ENCODE measurements around the gene CEP104. TPM values are rescaled to one million over a fixed set of nuclear protein-coding genes. Genes with fewer than 3 reads are reported as not detected.

CEP104 gene
- total RNA-seq, 4 donors from 2014 or later: 18.7 to 24.4 (median 19.8) TPM

GRCh38 chr1:3799976-3800685 lies 56.9 kb downstream of the CEP104 start:
- H3K36me3 ChIP-seq: no peaks in the 10 kb centered on the region
- H3K4me1 ChIP-seq: peaks cover 10 to 21% (median 11%) of the 10 kb centered on the region in 3 donors
- no peak for DNase-seq
- peaks cover 0 to 39% (median 0%) of the 10 kb centered on the region in 4 donors for H3K27me3 ChIP-seq
- TF ChIP-seq POLR2A (IDR thresholded peaks at IDR 0.05) (no peak), CTCF (IDR thresholded peaks at IDR 0.05) (no peak)
- no peak overlapping the region for H3K27ac ChIP-seq
- WGBS, 2 donors: 74 to 90% methylated on average over 3 to 6 of the region's 11 CpGs
- H3K4me3 ChIP-seq: no peak overlapping the region
- no peaks in the 10 kb centered on the region for H3K9me3 ChIP-seq
- intact Hi-C loops (cut with DNase I): no loop called here

- Histone ChIP-seq H3K9me3 (no peaks in the 10 kb centered on the region), H3K27me3 (peaks cover 0 to 14% (median 0%) of the 10 kb centered on the region in 4 donors), H3K4me3 (peak within 1 kb of the TSS; percentile 77 to 95 (median 92)), H3K36me3 (peaks cover 0 to 12% (median 0%) of the 10 kb centered on the region in 3 donors), H3K4me1 (peaks cover 27 to 50% (median 37%) of the 10 kb centered on the region in 3 donors), H3K27ac (peak within 1 kb of the TSS; percentile 76 to 81 (median 79))
- intact Hi-C loops (cut with DNase I): no loop called here
- TF ChIP-seq POLR2A (IDR thresholded peaks at IDR 0.05) (peak in 3 of 4 donors; percentile 30 to 72 (median 68)), CTCF (IDR thresholded peaks at IDR 0.05) (peak in 3 of 6 experiments; percentile 21 to 54 (median 36))
- DNase-seq: peak; percentile 67
- 6 to 7% methylated on average over 13 to 19 of the region's 60 CpGs for WGBS, 2 donors
Measured at GRCh38 chr1:3796215-3797061, 60.6 kb downstream of the CEP104 start, which contains the start of gene LRRC47. LRRC47 (minus strand) TSS chr1:3796498; CDS start chr1:3796476, 22 bp downstream.

- H3K4me1 ChIP-seq: peaks cover 27 to 53% (median 40%) of the 10 kb centered on the region in 3 donors
- peaks cover 0 to 10% (median 0%) of the 10 kb centered on the region in 4 donors for H3K27me3 ChIP-seq
- DNase-seq: no peak
- no peaks in the 10 kb centered on the region for H3K9me3 ChIP-seq
- intact Hi-C loops (cut with DNase I): no loop called here
- H3K4me3 ChIP-seq: peak overlapping the region; percentile 77 to 95 (median 92)
- H3K36me3 ChIP-seq: peaks cover 0 to 20% (median 0%) of the 10 kb centered on the region in 3 donors
- TF ChIP-seq POLR2A (IDR thresholded peaks at IDR 0.05): no peak
- no peak for TF ChIP-seq CTCF (IDR thresholded peaks at IDR 0.05)
- 14 to 25% methylated on average over 5 to 7 of the region's 53 CpGs for whole genome bisulfite sequencing, 2 donors
- H3K27ac ChIP-seq: peak overlapping the region; percentile 76 to 81 (median 79)
Measured at GRCh38 chr1:3795453-3796214, 61.4 kb downstream of the CEP104 start.

GRCh38 chr1:3790952-3791351 lies 66.1 kb downstream of the CEP104 start:
- Histone ChIP-seq H3K4me3 (no peak overlapping the region), H3K9me3 (no peaks in the 10 kb centered on the region), H3K27me3 (no peaks in the 10 kb centered on the region), H3K27ac (no peak overlapping the region), H3K4me1 (peaks cover 23 to 65% (median 35%) of the 10 kb centered on the region in 3 donors), H3K36me3 (peaks cover 9 to 67% (median 22%) of the 10 kb centered on the region in 3 donors)
- DNase-seq: no peak
- WGBS, 2 donors: 79 to 87% methylated on average over 7 to 9 of the region's 18 CpGs
- intact Hi-C loops (cut with DNase I): no loop called here
- TF ChIP-seq CTCF (IDR thresholded peaks at IDR 0.05) (no peak), POLR2A (IDR thresholded peaks at IDR 0.05) (no peak)
